B cell (primary cell): ENCODE results near the gene DNM1. TPM values are rescaled to one million over a fixed set of nuclear protein-coding genes. Genes with fewer than 3 reads are reported as not detected.

Experiments used
- ATAC-seq: fragments of 200-7000 bp; cut with Tn5 transposase; one replicate; pipeline ENCODE4 v1.10.0; 2021; ENCODE audit warnings: low read depth, mild to moderate bottlenecking, moderate number of reproducible peaks, moderate library complexity
- CTCF ChIA-PET: fragments of 350-600 bp; sonication (Branson Sonifier 250); formaldehyde crosslinking; loops from one replicate; lab custom pipeline; 2021; ENCODE audit warnings: antibody characterized with exemption, inconsistent platforms; lab: Charles Lee
- POLR2A ChIA-PET: fragments of 350-600 bp; sonication (Branson Sonifier 250); formaldehyde crosslinking; loops from one replicate; lab custom pipeline; 2021; ENCODE audit warnings: antibody characterized with exemption; lab: Charles Lee
- DNase-seq: peaks from one replicate; pipeline ENCODE4 v3.0.0; 2013
- H2AFZ ChIP-seq: 2 replicates; pipeline ENCODE4 v1.6.1; 2012; ENCODE audit warnings: mild to moderate bottlenecking, low read depth, low read length; ENCODE audit not compliant: insufficient read depth, poor library complexity, severe bottlenecking
- H3K27ac ChIP-seq, 2 donors: 1 replicate in 1 of 2; 2 replicates in 1 of 2; pipeline ENCODE4 v1.5.1; 2012 to 2013; ENCODE audit warnings: low read length in 2 of 2, mild to moderate bottlenecking in 2 of 2, moderate library complexity in 1 of 2
- H3K27me3 ChIP-seq, 4 experiments: fragments of 200-600 bp in 1 of 4; sonication (generic) in 1 of 4; replicated peaks in 1 of 4; 1 replicate in 2 of 4; 2 replicates in 2 of 4; pipeline versions ENCODE4 v1.6.1 to v1.7.0; 2013 to 2016; ENCODE audit warnings: low read length in 3 of 4, mild to moderate bottlenecking in 2 of 4, mixed read lengths in 1 of 4, moderate library complexity in 1 of 4; ENCODE audit not compliant: insufficient read depth in 4 of 4, control insufficient read depth in 3 of 4; ENCODE audit errors: control extremely low read depth in 1 of 4
- H3K36me3 ChIP-seq, 2 experiments: replicated peaks in 1 of 2; 1 replicate in 1 of 2; 2 replicates in 1 of 2; pipeline versions ENCODE4 v1.6.1 to v1.7.1; 2013; ENCODE audit warnings: low read length in 1 of 2; ENCODE audit not compliant: insufficient read depth in 2 of 2, control insufficient read depth in 1 of 2; ENCODE audit errors: control extremely low read depth in 1 of 2, extremely low read depth in 1 of 2
- H3K4me1 ChIP-seq, 2 donors: fragments of 200-600 bp in 1 of 2; sonication (generic) in 1 of 2; 1 replicate in 1 of 2; 2 replicates in 1 of 2; pipeline versions ENCODE4 v1.5.1 to v1.6.1; 2013 to 2017; ENCODE audit warnings: low read length in 2 of 2; ENCODE audit not compliant: control insufficient read depth in 2 of 2, insufficient read depth in 2 of 2
- H3K4me2 ChIP-seq: replicated peaks from 2 replicates; pipeline ENCODE3; 2012; ENCODE audit warnings: mild to moderate bottlenecking, low read depth, low read length; ENCODE audit not compliant: poor library complexity, severe bottlenecking
- H3K4me3 ChIP-seq, 5 experiments: fragments of 200-600 bp in 1 of 5; sonication (generic) in 1 of 5; 1 replicate in 3 of 5; 2 replicates in 2 of 5; pipeline versions ENCODE4 v1.5.1 to v1.7.0; 2011 to 2016; ENCODE audit warnings: low read length in 4 of 5, mild to moderate bottlenecking in 4 of 5, low read depth in 2 of 5, control low read depth in 1 of 5, moderate library complexity in 1 of 5; ENCODE audit not compliant: insufficient read depth in 1 of 5; ENCODE audit errors: control extremely low read depth in 1 of 5, extremely low read depth in 1 of 5
- H3K79me2 ChIP-seq: fragments of 200-600 bp; sonication (generic); one replicate; pipeline ENCODE4 v1.6.0; 2016; ENCODE audit warnings: low read length; ENCODE audit not compliant: control insufficient read depth, insufficient read depth
- H3K9ac ChIP-seq: fragments of 200-600 bp; sonication (generic); 2 replicates; pipeline ENCODE4 v1.6.1; 2017; ENCODE audit warnings: mild to moderate bottlenecking, low read length, moderate library complexity
- H3K9me3 ChIP-seq, 3 donors: one replicate each; pipeline versions ENCODE4 v1.6.1 to v1.7.1; 2013; ENCODE audit warnings: low read length in 2 of 3; ENCODE audit not compliant: control insufficient read depth in 2 of 3, insufficient read depth in 1 of 3; ENCODE audit errors: control extremely low read depth in 1 of 3
- H4K20me1 ChIP-seq: 2 replicates; pipeline ENCODE4 v1.6.0; 2012; ENCODE audit warnings: mild to moderate bottlenecking, low read length; ENCODE audit not compliant: insufficient read depth, control insufficient read depth, poor library complexity, severe bottlenecking
- H3K27ac Mint-ChIP-seq: one replicate; pipeline ENCODE4 v1.8.0; 2021; ENCODE audit warnings: mixed read lengths
- H3K27me3 Mint-ChIP-seq: one replicate; pipeline ENCODE4 v1.8.0; 2021; ENCODE audit warnings: mixed read lengths
- H3K4me1 Mint-ChIP-seq: one replicate; pipeline ENCODE4 v1.8.0; 2021; ENCODE audit warnings: mixed read lengths
- H3K4me3 Mint-ChIP-seq: one replicate; pipeline ENCODE4 v1.8.0; 2021; ENCODE audit warnings: mixed read lengths
- H3K9me3 Mint-ChIP-seq: one replicate; pipeline ENCODE4 v1.8.0; 2022; ENCODE audit warnings: mixed read lengths; ENCODE audit not compliant: insufficient read depth
- CTCF ChIP-seq: fragments of 200-600 bp; IDR thresholded peaks from one replicate; pipeline ENCODE4 v1.8.0; 2022; ENCODE audit warnings: antibody characterized with exemption, mild to moderate bottlenecking
- EZH2 ChIP-seq: IDR thresholded peaks from 2 replicates; pipeline ENCODE4 v1.6.1; 2012; ENCODE audit warnings: borderline replicate concordance, low read depth, mild to moderate bottlenecking, moderate library complexity, low read length; ENCODE audit not compliant: insufficient read depth, poor library complexity, severe bottlenecking
- WGBS: methylation state at CpG from one replicate; pipeline ENCODE4 v1.1.5; 2013; ENCODE audit warnings: missing lambda C conversion rate; ENCODE audit not compliant: insufficient coverage; 5-methylcytosine and 5-hydroxymethylcytosine counted together
- intact Hi-C: fragments of 100-400 bp; cut with micrococcal nuclease; formaldehyde crosslinking; loops from one replicate; pipeline ENCODE4 v1.10.0; 2022
- polyA plus RNA-seq: library from polyadenylated mRNA; depleted of rRNA; stranded (reverse); fragments of >200 nt; gene quantifications from 2 replicates; pipeline ENCODE4 v1.2.3, GENCODE V29; 2012
- total RNA-seq, 2 donors: library from RNA; stranded (reverse); fragments of 120-200 nt in 1 of 2; gene quantifications; 1 replicate in 1 of 2; 2 replicates in 1 of 2; pipeline versions ENCODE4 v1.2.3 to v1.2.4, GENCODE V29; 2013 to 2022

Gene DNM1
- total and polyA plus RNA-seq, 2 donors (not counting 1 experiment from before 2014, with no cell fraction given): 0.63 to 1.3 TPM

GRCh38 chr9:128231638-128232527 lies 28.7 kb downstream of the DNM1 start:
- Histone ChIP-seq H3K36me3 (no peaks in the 10 kb centered on the region), H3K9ac (no peak overlapping the region), H3K27me3 (no peaks in the 10 kb centered on the region), H3K27ac (no peak overlapping the region), H3K79me2 (no peaks in the 10 kb centered on the region), H4K20me1 (no peaks in the 10 kb centered on the region), H2AFZ (no peak overlapping the region), H3K4me1 (no peaks in the 10 kb centered on the region), H3K4me3 (no peak overlapping the region), H3K9me3 (peaks cover 0 to 3% (median 0%) of the 10 kb centered on the region in 3 donors), H3K4me2 (no peak overlapping the region)
- no peak overlapping the region for H3K4me3 Mint-ChIP-seq
- no peak overlapping the region for H3K27ac Mint-ChIP-seq
- peaks cover 4% of the 10 kb centered on the region for H3K27me3 Mint-ChIP-seq
- intact Hi-C loops: no loop called here
- 80% methylated on average over 16 of the region's 16 CpGs for WGBS
- TF ChIP-seq CTCF (no peak), EZH2 (no peak)
- DNase-seq (no peak), ATAC-seq (no peak)
- POLR2A ChIA-PET: no interaction called here
- no peaks in the 10 kb centered on the region for H3K9me3 Mint-ChIP-seq
- no peaks in the 10 kb centered on the region for H3K4me1 Mint-ChIP-seq
- CTCF ChIA-PET: no interaction called here
